Sigmoid colon (tissue), 7 donors: Measurements from ENCODE around the gene KRTAP10-12. TPM values are rescaled to one million over a fixed set of nuclear protein-coding genes. Genes with fewer than 3 reads are reported as not detected.

ENCODE experiments used
- DNase-seq: peaks from one replicate; pipeline ENCODE4 v3.0.0-alpha.2; 2019
- H3K27ac ChIP-seq, 4 donors: fragments of 200-600 bp; sonication (generic); one replicate each; pipeline ENCODE4 v1.5.1; 2016 to 2019; ENCODE audit warnings: mild to moderate bottlenecking in 1 of 4
- H3K27me3 ChIP-seq, 3 donors: fragments of 200-600 bp; sonication (generic); one replicate each; pipeline ENCODE4 v1.5.1; 2019; ENCODE audit warnings: mild to moderate bottlenecking in 1 of 3
- H3K36me3 ChIP-seq, 4 donors: fragments of 200-600 bp; sonication (generic); one replicate each; pipeline ENCODE4 v1.5.1; 2016 to 2019
- H3K4me1 ChIP-seq, 4 donors: fragments of 200-600 bp; sonication (generic); one replicate each; pipeline ENCODE4 v1.5.1; 2017 to 2019
- H3K4me3 ChIP-seq, 4 donors: fragments of 200-600 bp; sonication (generic); one replicate each; pipeline ENCODE4 v1.5.1; 2017 to 2019; ENCODE audit warnings: mild to moderate bottlenecking in 2 of 4, moderate library complexity in 1 of 4
- H3K9me3 ChIP-seq, 4 donors: fragments of 200-600 bp in 3 of 4; sonication (generic) in 3 of 4; one replicate each; pipeline versions ENCODE4 v1.5.1 to v1.6.1; 2013 to 2019
- CTCF ChIP-seq, 4 experiments: fragments of 450-650 bp in 3 of 4; fragments of 200-600 bp in 1 of 4; IDR thresholded peaks; one replicate each; pipeline ENCODE4 v1.5.1; 2016 to 2019; ENCODE audit warnings: antibody characterized with exemption in 4 of 4, mild to moderate bottlenecking in 3 of 4, moderate library complexity in 2 of 4
- EP300 ChIP-seq, 4 donors: sonication (generic); formaldehyde crosslinking; IDR thresholded peaks; one replicate each; pipeline ENCODE4 v1.6.1; 2017; ENCODE audit warnings: antibody characterized with exemption in 4 of 4
- POLR2A ChIP-seq, 2 donors: fragments of 450-650 bp; IDR thresholded peaks; one replicate each; pipeline ENCODE4 v1.6.1; 2016; ENCODE audit warnings: antibody characterized with exemption in 2 of 2, mild to moderate bottlenecking in 2 of 2, moderate library complexity in 2 of 2
- POLR2AphosphoS5 ChIP-seq, 4 donors: sonication (generic); formaldehyde crosslinking; IDR thresholded peaks; one replicate each; pipeline ENCODE4 v1.6.1; 2017; ENCODE audit warnings: antibody characterized with exemption in 4 of 4
- WGBS, 2 donors: extraction: QIAGEN DNeasy Blood & Tissue Kit; methylation state at CpG; one replicate each; pipeline ENCODE4 v1.1.7; 2013; 5-methylcytosine and 5-hydroxymethylcytosine counted together
- intact Hi-C: fragments of 100-400 bp; cut with DNase I; formaldehyde crosslinking; loops from one replicate; pipeline ENCODE4 v1.15.1; 2023
- polyA plus RNA-seq, 3 donors: library from polyadenylated mRNA; stranded (reverse); fragments of 200-250 nt; gene quantifications; one replicate each; pipeline ENCODE4 v1.2.3, GENCODE V29; 2013
- total RNA-seq, 4 donors: library from RNA; depleted of rRNA; stranded (reverse); fragments of >200 nt; gene quantifications; one replicate each; pipeline ENCODE4 v1.1.0, GENCODE V29; 2016
- donor health status: healthy with polysubstance abuse.
- donor health status: Bipolar disorder and iron deficiency.
- donor health status: healthy.

The KRTAP10-12 gene
- total and polyA plus RNA-seq, 7 donors: not detected

- 5% methylated on average over 17 of the region's 17 CpGs for WGBS, 2 donors
- H3K27me3 ChIP-seq: peaks cover 44 to 87% (median 81%) of the 10 kb centered on the region in 3 donors
- TF ChIP-seq EP300 (IDR thresholded peaks at IDR 0.05) (no peak), POLR2AphosphoS5 (IDR thresholded peaks at IDR 0.05) (no peak), POLR2A (IDR thresholded peaks at IDR 0.05) (no peak), CTCF (IDR thresholded peaks at IDR 0.05) (no peak)
These were observed 13.3 kb downstream of the KRTAP10-12 start for GRCh38 chr21:44710294-44710665.

GRCh38 chr21:44710756-44711326 lies 13.9 kb downstream of the KRTAP10-12 start:
- Histone ChIP-seq H3K4me3 (no peak overlapping the region), H3K27me3 (peaks cover 44 to 87% (median 81%) of the 10 kb centered on the region in 3 donors)

More at GRCh38 chr21:44710294-44710665, 13.3 kb downstream of the KRTAP10-12 start:
- Histone ChIP-seq H3K27ac (no peak overlapping the region), H3K9me3 (no peaks in the 10 kb centered on the region), H3K36me3 (no peaks in the 10 kb centered on the region), H3K4me1 (peaks cover 0 to 17% (median 8%) of the 10 kb centered on the region in 4 donors), H3K4me3 (no peak overlapping the region)
- intact Hi-C loops: no loop called here
- no peak for DNase-seq

GRCh38 chr21:44711327-44712202 lies 14.6 kb downstream of the KRTAP10-12 start, which contains the start of gene TSPEAR:
Gene TSPEAR (minus strand): TSS chr21:44711572. CDS start chr21:44711514, 58 bp downstream.
- no peak within 1 kb of the TSS for H3K27ac ChIP-seq
- H3K4me3 ChIP-seq: no peak within 1 kb of the TSS
- intact Hi-C loops: no loop called here
- TF ChIP-seq EP300 (IDR thresholded peaks at IDR 0.05): no peak
- H3K36me3 ChIP-seq: no peaks in the 10 kb centered on the region
- H3K9me3 ChIP-seq: no peaks in the 10 kb centered on the region
- WGBS, 2 donors: 3 to 4% methylated on average over 41 of the region's 41 CpGs
- peak; percentile 54 for DNase-seq
- H3K27me3 ChIP-seq: peaks cover 39 to 80% (median 73%) of the 10 kb centered on the region in 3 donors
- peaks cover 0 to 17% (median 8%) of the 10 kb centered on the region in 4 donors for H3K4me1 ChIP-seq

More at GRCh38 chr21:44710756-44711326, 13.9 kb downstream of the KRTAP10-12 start:
- intact Hi-C loops: no loop called here
- 5 to 6% methylated on average over 20 of the region's 20 CpGs for WGBS, 2 donors
- H3K4me1 ChIP-seq: peaks cover 0 to 17% (median 8%) of the 10 kb centered on the region in 4 donors
- no peak overlapping the region for H3K27ac ChIP-seq
- no peak for TF ChIP-seq CTCF (IDR thresholded peaks at IDR 0.05)
- no peak for TF ChIP-seq EP300 (IDR thresholded peaks at IDR 0.05)
- no peak for TF ChIP-seq POLR2AphosphoS5 (IDR thresholded peaks at IDR 0.05)
- TF ChIP-seq POLR2A (IDR thresholded peaks at IDR 0.05): no peak
- peak; percentile 40 for DNase-seq
- H3K36me3 ChIP-seq: no peaks in the 10 kb centered on the region
- H3K9me3 ChIP-seq: no peaks in the 10 kb centered on the region

GRCh38 chr21:44712203-44713028 lies 15.4 kb downstream of the KRTAP10-12 start:
- Histone ChIP-seq H3K4me3 (no peak overlapping the region), H3K4me1 (peaks cover 0 to 17% (median 8%) of the 10 kb centered on the region in 4 donors), H3K36me3 (no peaks in the 10 kb centered on the region), H3K9me3 (no peaks in the 10 kb centered on the region), H3K27me3 (peaks cover 30 to 71% (median 65%) of the 10 kb centered on the region in 3 donors), H3K27ac (no peak overlapping the region)
- intact Hi-C loops: no loop called here
- DNase-seq: no peak
- 17 to 22% methylated on average over 22 of the region's 22 CpGs for WGBS, 2 donors
- no peak for TF ChIP-seq EP300 (IDR thresholded peaks at IDR 0.05)
- TF ChIP-seq POLR2AphosphoS5 (IDR thresholded peaks at IDR 0.05): no peak
- TF ChIP-seq POLR2A (IDR thresholded peaks at IDR 0.05): no peak
- TF ChIP-seq CTCF (IDR thresholded peaks at IDR 0.05): no peak
